Neural progenitor cell (in vitro differentiated cells): ENCODE results near the gene RPL7L1. TPM values are rescaled to one million over a fixed set of nuclear protein-coding genes. Genes with fewer than 3 reads are reported as not detected.
"Not testable (repeated sequence)": the region's sequence is repeated elsewhere in the genome, so short reads cannot be mapped to it uniquely, and the experiment has no call there.

Experiments
- DNase-seq: peaks from one replicate; pipeline ENCODE4 v3.0.0-alpha.2; 2016; ENCODE audit warnings: low spot score
- H2AFZ ChIP-seq: fragments of 200-600 bp; sonication (generic); replicated peaks from 2 replicates; pipeline ENCODE4 v1.6.1; 2016; ENCODE audit warnings: antibody characterized with exemption
- H3F3A ChIP-seq: fragments of 200-600 bp; sonication (generic); 2 replicates; pipeline ENCODE4 v1.6.1; 2016; ENCODE audit warnings: antibody characterized with exemption, low read depth
- H3K27ac ChIP-seq: fragments of 200-600 bp; sonication (generic); 2 replicates; pipeline ENCODE4 v1.5.1; 2016; ENCODE audit warnings: mild to moderate bottlenecking
- H3K27me3 ChIP-seq: fragments of 200-600 bp; sonication (generic); 2 replicates; pipeline ENCODE4 v1.6.1; 2016; ENCODE audit warnings: mild to moderate bottlenecking, moderate library complexity
- H3K36me3 ChIP-seq: fragments of 200-600 bp; sonication (generic); 2 replicates; pipeline ENCODE4 v1.5.1; 2016
- H3K4me1 ChIP-seq: fragments of 200-600 bp; sonication (generic); 2 replicates; pipeline ENCODE4 v1.6.1; 2016; ENCODE audit warnings: mixed run types
- H3K4me2 ChIP-seq: fragments of 200-600 bp; sonication (generic); 2 replicates; pipeline ENCODE4 v1.6.1; 2016
- H3K4me3 ChIP-seq: fragments of 200-600 bp; sonication (generic); 2 replicates; pipeline ENCODE4 v1.5.1; 2016
- H3K79me2 ChIP-seq: fragments of 200-600 bp; sonication (generic); 2 replicates; pipeline ENCODE4 v1.6.1; 2016; ENCODE audit warnings: low read depth
- H3K9ac ChIP-seq: fragments of 200-600 bp; sonication (generic); 2 replicates; pipeline ENCODE4 v1.6.1; 2016
- H3K9me3 ChIP-seq: fragments of 200-600 bp; sonication (generic); 2 replicates; pipeline ENCODE4 v1.5.1; 2016; ENCODE audit warnings: low read depth
- H4K20me1 ChIP-seq: fragments of 200-600 bp; sonication (generic); 2 replicates; pipeline ENCODE4 v1.6.1; 2016; ENCODE audit warnings: low read depth
- H3K27ac Mint-ChIP-seq: 3 replicates; pipeline ENCODE4 v1.8.0; 2021; ENCODE audit warnings: mixed read lengths
- H3K27me3 Mint-ChIP-seq: 2 replicates; pipeline ENCODE4 v1.8.0; 2022; ENCODE audit warnings: low read depth, mild to moderate bottlenecking, inconsistent platforms, moderate library complexity, mixed read lengths; ENCODE audit not compliant: insufficient read depth
- H3K36me3 Mint-ChIP-seq: 3 replicates; pipeline ENCODE4 v1.8.0; 2021; ENCODE audit warnings: mixed read lengths
- H3K4me1 Mint-ChIP-seq: 3 replicates; pipeline ENCODE4 v1.8.0; 2021; ENCODE audit warnings: mixed read lengths
- H3K4me3 Mint-ChIP-seq: 3 replicates; pipeline ENCODE4 v1.8.0; 2021; ENCODE audit warnings: mild to moderate bottlenecking, moderate library complexity, mixed read lengths
- H3K9me3 Mint-ChIP-seq: 3 replicates; pipeline ENCODE4 v1.8.0; 2020; ENCODE audit warnings: mixed read lengths
- CTCF ChIP-seq: fragments of 200-600 bp; sonication (generic); IDR thresholded peaks from 2 replicates; pipeline ENCODE4 v1.5.1; 2017; ENCODE audit warnings: antibody characterized with exemption, mild to moderate bottlenecking
- EZH2 ChIP-seq: fragments of 200-600 bp; sonication (generic); IDR thresholded peaks from 2 replicates; pipeline ENCODE4 v1.6.1; 2017; ENCODE audit warnings: antibody characterized with exemption, mild to moderate bottlenecking, moderate library complexity
- EZH2phosphoT487 ChIP-seq: fragments of 200-600 bp; sonication (generic); IDR thresholded peaks from 2 replicates; pipeline ENCODE4 v1.6.1; 2017; ENCODE audit warnings: antibody characterized with exemption
- total RNA-seq: library from RNA; depleted of rRNA; stranded (reverse); fragments of >200 nt; gene quantifications from 2 replicates; pipeline ENCODE4 v1.2.3, GENCODE V29; 2015; ENCODE audit warnings: low replicate concordance

The RPL7L1 gene
- total RNA-seq, 1 donor from 2014 or later: 106 TPM

GRCh38 chr6:42899871-42900270 lies 20.5 kb downstream of the RPL7L1 start:
- peaks cover 22% of the 10 kb centered on the region for H3K4me1 Mint-ChIP-seq
- H3K9me3 Mint-ChIP-seq: no peaks in the 10 kb centered on the region
- no peak overlapping the region for H3K27ac Mint-ChIP-seq
- peak overlapping the region; percentile 72 for H3K4me2 ChIP-seq
- H4K20me1 ChIP-seq: no peaks in the 10 kb centered on the region
- H3F3A ChIP-seq: peaks cover 21% of the 10 kb centered on the region
- H3K36me3 Mint-ChIP-seq: no peaks in the 10 kb centered on the region
- peak overlapping the region; percentile 20 for H3K4me3 ChIP-seq
- peak; percentile 67 for DNase-seq
- no peaks in the 10 kb centered on the region for H3K9me3 ChIP-seq
- no peaks in the 10 kb centered on the region for H3K79me2 ChIP-seq
- no peaks in the 10 kb centered on the region for H3K36me3 ChIP-seq
- no peak overlapping the region for H2AFZ ChIP-seq
- TF ChIP-seq CTCF (no peak), EZH2phosphoT487 (no peak), EZH2 (no peak)
- no peak overlapping the region for H3K4me3 Mint-ChIP-seq
- H3K27me3 ChIP-seq: no peaks in the 10 kb centered on the region
- no peak overlapping the region for H3K9ac ChIP-seq
- peaks cover 4% of the 10 kb centered on the region for H3K27me3 Mint-ChIP-seq
- peak overlapping the region; percentile 73 for H3K27ac ChIP-seq
- H3K4me1 ChIP-seq: peaks cover 32% of the 10 kb centered on the region

GRCh38 chr6:42901538-42901957 lies 22.1 kb downstream of the RPL7L1 start:
- DNase-seq: peak; percentile 90
- Histone ChIP-seq H2AFZ (no peak overlapping the region), H3K4me2 (peak overlapping the region; percentile 51), H3K4me3 (no peak overlapping the region), H4K20me1 (no peaks in the 10 kb centered on the region), H3K9me3 (no peaks in the 10 kb centered on the region), H3K27ac (no peak overlapping the region), H3K9ac (no peak overlapping the region), H3F3A (peaks cover 21% of the 10 kb centered on the region), H3K4me1 (peaks cover 32% of the 10 kb centered on the region), H3K36me3 (no peaks in the 10 kb centered on the region), H3K79me2 (no peaks in the 10 kb centered on the region), H3K27me3 (no peaks in the 10 kb centered on the region)
- Mint-ChIP-seq H3K27ac (no peak overlapping the region), H3K27me3 (peaks cover 6% of the 10 kb centered on the region), H3K4me1 (peaks cover 22% of the 10 kb centered on the region), H3K36me3 (no peaks in the 10 kb centered on the region), H3K9me3 (no peaks in the 10 kb centered on the region), H3K4me3 (peak overlapping the region; percentile 12)
- peak; percentile 88 for TF ChIP-seq CTCF
- no peak for TF ChIP-seq EZH2phosphoT487
- TF ChIP-seq EZH2: no peak

- not testable (repeated sequence) for H3K36me3 Mint-ChIP-seq, H3K9me3 ChIP-seq, H3K9me3 Mint-ChIP-seq, H3K4me3 Mint-ChIP-seq, H3K4me2 ChIP-seq, H3K9ac ChIP-seq, H3K36me3 ChIP-seq, H3K27ac ChIP-seq, H4K20me1 ChIP-seq, H3K27me3 Mint-ChIP-seq, H3K79me2 ChIP-seq, H3K4me3 ChIP-seq, H3K27me3 ChIP-seq, DNase-seq
- Histone ChIP-seq H2AFZ (peak overlapping the region; percentile 53), H3K4me1 (peaks cover 32% of the 10 kb centered on the region), H3F3A (peaks cover 21% of the 10 kb centered on the region)
- H3K4me1 Mint-ChIP-seq: peaks cover 22% of the 10 kb centered on the region
- peak overlapping the region; percentile 51 for H3K27ac Mint-ChIP-seq
Observed at GRCh38 chr6:42902429-42903263, 23.2 kb downstream of the RPL7L1 start.

GRCh38 chr6:42904467-42904866 lies 25.1 kb downstream of the RPL7L1 start:
- no peaks in the 10 kb centered on the region for H3K36me3 ChIP-seq
- H3K9ac ChIP-seq: no peak overlapping the region
- H3K36me3 Mint-ChIP-seq: no peaks in the 10 kb centered on the region
- H3F3A ChIP-seq: peaks cover 16% of the 10 kb centered on the region
- H3K4me1 Mint-ChIP-seq: peaks cover 17% of the 10 kb centered on the region
- no peaks in the 10 kb centered on the region for H3K9me3 ChIP-seq
- H3K4me1 ChIP-seq: peaks cover 27% of the 10 kb centered on the region
- H4K20me1 ChIP-seq: no peaks in the 10 kb centered on the region
- no peak for DNase-seq
- H3K27me3 Mint-ChIP-seq: peaks cover 4% of the 10 kb centered on the region
- no peak overlapping the region for H3K4me3 Mint-ChIP-seq
- H3K4me3 ChIP-seq: no peak overlapping the region
- H3K27ac ChIP-seq: no peak overlapping the region
- no peaks in the 10 kb centered on the region for H3K9me3 Mint-ChIP-seq
- no peak overlapping the region for H3K27ac Mint-ChIP-seq
- H3K4me2 ChIP-seq: no peak overlapping the region
- no peak for TF ChIP-seq CTCF
- TF ChIP-seq EZH2phosphoT487: no peak
- TF ChIP-seq EZH2: no peak
- H3K27me3 ChIP-seq: no peaks in the 10 kb centered on the region
- no peaks in the 10 kb centered on the region for H3K79me2 ChIP-seq
- no peak overlapping the region for H2AFZ ChIP-seq
